Gastroesophageal sphincter (tissue), 2 donors: Measurements from ENCODE around the gene SNAPC4.

Experiments used
- EP300 ChIP-seq: sonication (generic); formaldehyde crosslinking; IDR thresholded peaks from one replicate; pipeline ENCODE4 v1.6.1; 2017; ENCODE audit warnings: antibody characterized with exemption, mild to moderate bottlenecking
- POLR2AphosphoS5 ChIP-seq: sonication (generic); formaldehyde crosslinking; IDR thresholded peaks from one replicate; pipeline ENCODE4 v1.6.1; 2017; ENCODE audit warnings: antibody characterized with exemption

- TF ChIP-seq POLR2AphosphoS5 (no peak), EP300 (no peak)
Measured at GRCh38 chr9:136381966-136382513, 17.9 kb downstream of the SNAPC4 start.
